Activated naive CD4-positive, alpha-beta T cell treated with anti-CD3 and anti-CD28 coated beads, Interleukin-2, amount 50 U/mL, for 24 hours (primary cell): ENCODE data around the gene SLC2A9.

ENCODE experiments used
- H3K27ac Mint-ChIP-seq: one replicate; pipeline ENCODE4 v1.8.0; 2021; ENCODE audit warnings: mild to moderate bottlenecking, mixed read lengths
- H3K27me3 Mint-ChIP-seq: one replicate; pipeline ENCODE4 v1.8.0; 2021; ENCODE audit warnings: mixed read lengths
- H3K36me3 Mint-ChIP-seq: one replicate; pipeline ENCODE4 v1.8.0; 2021; ENCODE audit warnings: mixed read lengths
- H3K4me1 Mint-ChIP-seq: one replicate; pipeline ENCODE4 v1.8.0; 2021; ENCODE audit warnings: mixed read lengths
- H3K4me3 Mint-ChIP-seq: one replicate; pipeline ENCODE4 v1.8.0; 2021; ENCODE audit warnings: mild to moderate bottlenecking, mixed read lengths
- H3K9me3 Mint-ChIP-seq: one replicate; pipeline ENCODE4 v1.8.0; 2021; ENCODE audit warnings: mixed read lengths

SLC2A9 gene

GRCh38 chr4:10050721-10051120, 29.4 kb upstream of the SLC2A9 start:
- Mint-ChIP-seq H3K27ac (no peak overlapping the region), H3K9me3 (no peaks in the 10 kb centered on the region), H3K36me3 (peaks cover 14% of the 10 kb centered on the region), H3K27me3 (no peaks in the 10 kb centered on the region), H3K4me3 (no peak overlapping the region), H3K4me1 (peaks cover 10% of the 10 kb centered on the region)

- H3K9me3 Mint-ChIP-seq: no peaks in the 10 kb centered on the region
- H3K36me3 Mint-ChIP-seq: peaks cover 16% of the 10 kb centered on the region
- H3K27me3 Mint-ChIP-seq: no peaks in the 10 kb centered on the region
- H3K4me3 Mint-ChIP-seq: no peak overlapping the region
- H3K27ac Mint-ChIP-seq: no peak overlapping the region
- peaks cover 10% of the 10 kb centered on the region for H3K4me1 Mint-ChIP-seq
These were observed 29.0 kb upstream of the SLC2A9 start for GRCh38 chr4:10050261-10050661.

GRCh38 chr4:10048941-10049697, 27.8 kb upstream of the SLC2A9 start:
- H3K4me3 Mint-ChIP-seq: no peak overlapping the region
- peaks cover 22% of the 10 kb centered on the region for H3K36me3 Mint-ChIP-seq
- H3K9me3 Mint-ChIP-seq: peaks cover 5% of the 10 kb centered on the region
- no peak overlapping the region for H3K27ac Mint-ChIP-seq
- H3K27me3 Mint-ChIP-seq: no peaks in the 10 kb centered on the region
- H3K4me1 Mint-ChIP-seq: peaks cover 13% of the 10 kb centered on the region

- Mint-ChIP-seq H3K4me3 (no peak overlapping the region), H3K4me1 (peaks cover 13% of the 10 kb centered on the region), H3K27ac (no peak overlapping the region), H3K36me3 (peaks cover 29% of the 10 kb centered on the region), H3K27me3 (no peaks in the 10 kb centered on the region), H3K9me3 (peaks cover 9% of the 10 kb centered on the region)
These were observed 26.7 kb upstream of the SLC2A9 start for GRCh38 chr4:10047967-10048366.

GRCh38 chr4:10046471-10046870, 25.2 kb upstream of the SLC2A9 start:
- peaks cover 17% of the 10 kb centered on the region for H3K9me3 Mint-ChIP-seq
- peaks cover 13% of the 10 kb centered on the region for H3K4me1 Mint-ChIP-seq
- no peak overlapping the region for H3K27ac Mint-ChIP-seq
- H3K27me3 Mint-ChIP-seq: no peaks in the 10 kb centered on the region
- no peak overlapping the region for H3K4me3 Mint-ChIP-seq
- H3K36me3 Mint-ChIP-seq: peaks cover 37% of the 10 kb centered on the region

- Mint-ChIP-seq H3K4me3 (no peak overlapping the region), H3K36me3 (peaks cover 35% of the 10 kb centered on the region), H3K27ac (no peak overlapping the region), H3K4me1 (peaks cover 13% of the 10 kb centered on the region), H3K9me3 (peaks cover 17% of the 10 kb centered on the region), H3K27me3 (no peaks in the 10 kb centered on the region)
These were observed 24.2 kb upstream of the SLC2A9 start for GRCh38 chr4:10045481-10045880.

GRCh38 chr4:10041036-10041435, 19.7 kb upstream of the SLC2A9 start:
- Mint-ChIP-seq H3K36me3 (peaks cover 26% of the 10 kb centered on the region), H3K4me1 (peaks cover 3% of the 10 kb centered on the region), H3K27ac (no peak overlapping the region), H3K4me3 (no peak overlapping the region), H3K27me3 (no peaks in the 10 kb centered on the region), H3K9me3 (peaks cover 17% of the 10 kb centered on the region)

- no peak overlapping the region for H3K4me3 Mint-ChIP-seq
- no peaks in the 10 kb centered on the region for H3K27me3 Mint-ChIP-seq
- H3K4me1 Mint-ChIP-seq: peaks cover 3% of the 10 kb centered on the region
- H3K36me3 Mint-ChIP-seq: peaks cover 25% of the 10 kb centered on the region
- peaks cover 17% of the 10 kb centered on the region for H3K9me3 Mint-ChIP-seq
- H3K27ac Mint-ChIP-seq: no peak overlapping the region
These were observed 19.0 kb upstream of the SLC2A9 start for GRCh38 chr4:10040049-10040892.

GRCh38 chr4:10036807-10037342, 15.6 kb upstream of the SLC2A9 start:
- Mint-ChIP-seq H3K9me3 (no peaks in the 10 kb centered on the region), H3K27ac (no peak overlapping the region), H3K4me3 (no peak overlapping the region), H3K36me3 (peaks cover 4% of the 10 kb centered on the region), H3K4me1 (peaks cover 8% of the 10 kb centered on the region), H3K27me3 (peaks cover 2% of the 10 kb centered on the region)

GRCh38 chr4:10035130-10035529, 13.8 kb upstream of the SLC2A9 start:
- Mint-ChIP-seq H3K27ac (no peak overlapping the region), H3K4me1 (peaks cover 8% of the 10 kb centered on the region), H3K27me3 (peaks cover 2% of the 10 kb centered on the region), H3K4me3 (no peak overlapping the region), H3K36me3 (peaks cover 4% of the 10 kb centered on the region), H3K9me3 (no peaks in the 10 kb centered on the region)

- Mint-ChIP-seq H3K9me3 (no peaks in the 10 kb centered on the region), H3K4me1 (peaks cover 8% of the 10 kb centered on the region), H3K36me3 (peaks cover 4% of the 10 kb centered on the region), H3K27me3 (peaks cover 2% of the 10 kb centered on the region), H3K27ac (no peak overlapping the region), H3K4me3 (no peak overlapping the region)
These were observed 13.4 kb upstream of the SLC2A9 start for GRCh38 chr4:10034612-10035104.

- Mint-ChIP-seq H3K9me3 (no peaks in the 10 kb centered on the region), H3K4me1 (peaks cover 8% of the 10 kb centered on the region), H3K4me3 (no peak overlapping the region), H3K27ac (no peak overlapping the region), H3K36me3 (peaks cover 4% of the 10 kb centered on the region), H3K27me3 (peaks cover 2% of the 10 kb centered on the region)
These were observed 12.8 kb upstream of the SLC2A9 start for GRCh38 chr4:10034136-10034535.

GRCh38 chr4:10033191-10033881, 12.0 kb upstream of the SLC2A9 start:
- Mint-ChIP-seq H3K27me3 (peaks cover 2% of the 10 kb centered on the region), H3K36me3 (peaks cover 4% of the 10 kb centered on the region), H3K4me1 (peaks cover 8% of the 10 kb centered on the region), H3K27ac (no peak overlapping the region), H3K9me3 (no peaks in the 10 kb centered on the region), H3K4me3 (no peak overlapping the region)

- no peaks in the 10 kb centered on the region for H3K9me3 Mint-ChIP-seq
- no peak overlapping the region for H3K27ac Mint-ChIP-seq
- H3K4me1 Mint-ChIP-seq: peaks cover 8% of the 10 kb centered on the region
- no peak overlapping the region for H3K4me3 Mint-ChIP-seq
- peaks cover 2% of the 10 kb centered on the region for H3K27me3 Mint-ChIP-seq
- H3K36me3 Mint-ChIP-seq: peaks cover 4% of the 10 kb centered on the region
These were observed 11.3 kb upstream of the SLC2A9 start for GRCh38 chr4:10032625-10033024.
